ENCODE data around the gene CDH24. TPM values are rescaled to one million over a fixed set of nuclear protein-coding genes. Genes with fewer than 3 reads are reported as not detected.

CDH24 gene
- total and polyA plus RNA-seq, 2 donors (not counting 3 experiments of a cell fraction or from before 2014, with no cell fraction given), result 21.7 to 52.9 TPM

GRCh38 chr14:23023022-23023794, 34.1 kb downstream of the CDH24 start:
- Histone ChIP-seq H3K9me1 (replicated peaks; ENCODE audit: control insufficient read depth, extremely low read depth, insufficient read depth, low read length) (no peaks in the 10 kb centered on the region), H3K9me3 (replicated peaks; ENCODE audit: control insufficient read depth, insufficient read depth, low read length) (no peaks in the 10 kb centered on the region), H4K20me1 (replicated peaks; ENCODE audit: control insufficient read depth, extremely low read depth, insufficient read depth, low read length) (no peaks in the 10 kb centered on the region), H3K4me3 (replicated peaks in 1 of 3; ENCODE audit: insufficient read depth in 1 of 3, low read depth in 1 of 3, low read length in 3 of 3) (no peak overlapping the region), H2AFZ (ENCODE audit: low read depth, low read length) (no peak overlapping the region), H3K79me2 (ENCODE audit: control insufficient read depth, insufficient read depth, low read length) (peaks cover 2% of the 10 kb centered on the region), H3K27ac (ENCODE audit: insufficient read depth, low read depth, low read length) (no peak overlapping the region), H3K4me2 (ENCODE audit: insufficient read depth, low read length) (no peak overlapping the region), H3K4me1 (ENCODE audit: control insufficient read depth, extremely low read depth, insufficient read depth, low read length) (no peaks in the 10 kb centered on the region), H3K36me3 (ENCODE audit: control insufficient read depth in 2 of 2, extremely low read depth in 1 of 2, insufficient read depth in 2 of 2, low read length in 2 of 2) (peaks cover 6% of the 10 kb centered on the region in 2 experiments), H3K9ac (replicated peaks; ENCODE audit: extremely low read depth, insufficient read depth, low read length) (no peak overlapping the region), H3K27me3 (ENCODE audit: control insufficient read depth in 2 of 2, insufficient read depth in 2 of 2, low read length in 2 of 2) (no peaks in the 10 kb centered on the region)
- CTCF ChIA-PET, result interaction anchor here (0.6 to 5.0 kb wide), 7 partner anchors 8 to 37 kb away, joined by 3 to 32 read pairs (median 5); partner anchors contain the start of gene CDH24
- no peak for FAIRE-seq
- intact Hi-C loops (cut with micrococcal nuclease) (no loop called here), dilution Hi-C loops (cut with MboI; ENCODE audit: extremely low pct_ligation_motif_present, low sequenced_read_pairs) (no loop called here)
- POLR2A ChIA-PET, result interaction anchor here (1.1 kb wide), 1 partner anchor 17 kb away, joined by 3 read pairs; no protein-coding TSS in a partner anchor
- TF ChIP-seq FOS (IDR thresholded peaks at IDR 0.05; ENCODE audit: borderline replicate concordance, insufficient read depth, low read length) (no peak), MAX (IDR thresholded peaks at IDR 0.05; ENCODE audit: insufficient read depth, insufficient read length) (no peak), EZH2 (IDR thresholded peaks at IDR 0.05; ENCODE audit: borderline replicate concordance, low read depth, low read length, severe bottlenecking) (no peak)
- no TSS peak for BruUV-seq (replicated peaks)
- no peak for DNase-seq (ENCODE audit: low read depth, low spot score)

DNA sequence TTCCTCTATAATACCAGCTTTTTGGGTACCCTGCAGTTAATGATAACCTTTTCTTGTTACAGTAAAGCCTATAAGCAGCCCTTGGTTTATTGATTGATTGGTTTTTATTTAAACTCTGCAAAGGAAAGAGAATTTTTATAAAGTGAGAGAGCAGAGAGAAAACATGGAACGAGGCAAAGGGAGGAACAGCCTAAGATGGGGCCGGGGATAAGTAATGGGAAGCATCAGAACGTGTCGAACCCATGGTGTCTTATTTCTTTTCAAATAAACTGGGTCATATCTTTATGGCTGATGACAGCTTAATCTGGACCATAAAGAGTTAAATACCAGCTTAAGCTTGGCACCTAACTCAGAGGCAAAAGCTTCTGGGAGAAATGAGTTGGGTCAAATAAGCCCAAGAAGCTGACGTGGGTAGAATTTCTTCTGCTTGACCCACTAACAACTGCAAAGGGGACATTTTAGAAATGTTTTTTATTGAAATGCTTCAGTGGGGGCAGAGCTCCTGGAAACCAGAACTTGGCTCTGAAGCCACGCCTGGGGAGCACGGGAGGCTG, 35.4 kb downstream of the CDH24 start:
- no peak overlapping the region for H3K4me2 ChIP-seq (ENCODE audit: insufficient read depth, low read length)
- no peaks in the 10 kb centered on the region for H4K20me1 ChIP-seq (replicated peaks; ENCODE audit: control insufficient read depth, extremely low read depth, insufficient read depth, low read length)
- peaks cover 6% of the 10 kb centered on the region in 2 experiments for H3K36me3 ChIP-seq (ENCODE audit: control insufficient read depth in 2 of 2, extremely low read depth in 1 of 2, insufficient read depth in 2 of 2, low read length in 2 of 2)
- no peaks in the 10 kb centered on the region for H3K9me3 ChIP-seq (replicated peaks; ENCODE audit: control insufficient read depth, insufficient read depth, low read length)
- DNase-seq (ENCODE audit: low read depth, low spot score) (no peak), FAIRE-seq (no peak)
- no peak overlapping the region for H3K27ac ChIP-seq (ENCODE audit: insufficient read depth, low read depth, low read length)
- no peaks in the 10 kb centered on the region for H3K27me3 ChIP-seq (ENCODE audit: control insufficient read depth in 2 of 2, insufficient read depth in 2 of 2, low read length in 2 of 2)
- dilution Hi-C loops (cut with MboI; ENCODE audit: extremely low pct_ligation_motif_present, low sequenced_read_pairs), result no loop called here
- no peaks in the 10 kb centered on the region for H3K9me1 ChIP-seq (replicated peaks; ENCODE audit: control insufficient read depth, extremely low read depth, insufficient read depth, low read length)
- intact Hi-C loops (cut with micrococcal nuclease), result no loop called here
- POLR2A ChIA-PET, result no interaction called here
- no peak overlapping the region for H2AFZ ChIP-seq (ENCODE audit: low read depth, low read length)
- TF ChIP-seq POLR2A (IDR thresholded peaks at IDR 0.05; ENCODE audit: low read depth, low read length), result no peak
- no peak for TF ChIP-seq JUN (IDR thresholded peaks at IDR 0.05; ENCODE audit: borderline replicate concordance, insufficient read depth, insufficient read length, low read depth)
- TF ChIP-seq FOS (IDR thresholded peaks at IDR 0.05; ENCODE audit: borderline replicate concordance, insufficient read depth, low read length), result no peak
- no peak for TF ChIP-seq CTCF (IDR thresholded peaks at IDR 0.05; ENCODE audit: extremely low read depth in 1 of 2, insufficient read depth in 1 of 2, low read depth in 1 of 2, low read length in 2 of 2)
- TF ChIP-seq GATA2 (IDR thresholded peaks at IDR 0.05; ENCODE audit: insufficient read depth, insufficient read length, low read depth, low read length), result no peak
- TF ChIP-seq MAX (IDR thresholded peaks at IDR 0.05; ENCODE audit: insufficient read depth, insufficient read length), result no peak
- TF ChIP-seq POLR2AphosphoS5 (IDR thresholded peaks at IDR 0.05; ENCODE audit: insufficient read depth, low read depth, low read length), result no peak
- TF ChIP-seq MYC (IDR thresholded peaks at IDR 0.05; ENCODE audit: low read depth, low read length), result no peak
- TF ChIP-seq EZH2 (IDR thresholded peaks at IDR 0.05; ENCODE audit: borderline replicate concordance, low read depth, low read length, severe bottlenecking), result no peak
- H3K9ac ChIP-seq (replicated peaks; ENCODE audit: extremely low read depth, insufficient read depth, low read length), result no peak overlapping the region
- H3K4me3 ChIP-seq (replicated peaks in 1 of 3; ENCODE audit: insufficient read depth in 1 of 3, low read depth in 1 of 3, low read length in 3 of 3), result no peak overlapping the region
- H3K4me1 ChIP-seq (ENCODE audit: control insufficient read depth, extremely low read depth, insufficient read depth, low read length), result no peaks in the 10 kb centered on the region
- BruUV-seq (replicated peaks), result no TSS peak
- H3K79me2 ChIP-seq (ENCODE audit: control insufficient read depth, insufficient read depth, low read length), result no peaks in the 10 kb centered on the region
- CTCF ChIA-PET, result interaction anchor here (0.6 to 5.0 kb wide), 8 partner anchors 15 to 92 kb away, joined by 3 to 32 read pairs (median 4); no protein-coding TSS in a partner anchor
